HFFc6 (cell line): Measurements from ENCODE around the gene SFRP4. TPM values are rescaled to one million over a fixed set of nuclear protein-coding genes. Genes with fewer than 3 reads are reported as not detected.

Experiments
- DNase-seq: peaks from one replicate; pipeline ENCODE4 v3.0.0-alpha.2; 2018
- H3K27ac Mint-ChIP-seq: 2 replicates; pipeline ENCODE4 v1.8.0; 2020; ENCODE audit warnings: mild to moderate bottlenecking, mixed read lengths
- H3K27me3 Mint-ChIP-seq: 2 replicates; pipeline ENCODE4 v1.8.0; 2021; ENCODE audit warnings: mild to moderate bottlenecking, moderate library complexity, mixed read lengths; ENCODE audit not compliant: insufficient read depth
- H3K36me3 Mint-ChIP-seq: 2 replicates; pipeline ENCODE4 v1.8.0; 2021; ENCODE audit warnings: low read depth, mixed read lengths
- H3K4me1 Mint-ChIP-seq: 2 replicates; pipeline ENCODE4 v1.8.0; 2020; ENCODE audit warnings: low read depth, mixed read lengths
- H3K4me3 Mint-ChIP-seq: 2 replicates; pipeline ENCODE4 v1.8.0; 2020; ENCODE audit warnings: mild to moderate bottlenecking, moderate library complexity, mixed read lengths
- H3K9me3 Mint-ChIP-seq: 2 replicates; pipeline ENCODE4 v1.8.0; 2020; ENCODE audit warnings: mild to moderate bottlenecking, mixed read lengths
- total RNA-seq, 6 experiments: library from RNA; stranded (reverse); fragmentation: NEBNext Ultra II Directional; extraction: Animal tissue kit (Norgen Biotek cat#: 25700); gene quantifications; 2 replicates in 1 of 6; 3 replicates in 5 of 6; pipeline ENCODE4 v1.2.3, GENCODE V29; 2021
- TF ChIP-seq, protein P1 (sequence below): fragments of 200-600 bp; sonication (generic); IDR thresholded peaks from 2 replicates; pipeline ENCODE4 v1.5.0; 2021; ENCODE audit warnings: antibody characterized with exemption, mild to moderate bottlenecking

SFRP4 gene
- total RNA-seq, 6 experiments from 2014 or later: not detected

DNA sequence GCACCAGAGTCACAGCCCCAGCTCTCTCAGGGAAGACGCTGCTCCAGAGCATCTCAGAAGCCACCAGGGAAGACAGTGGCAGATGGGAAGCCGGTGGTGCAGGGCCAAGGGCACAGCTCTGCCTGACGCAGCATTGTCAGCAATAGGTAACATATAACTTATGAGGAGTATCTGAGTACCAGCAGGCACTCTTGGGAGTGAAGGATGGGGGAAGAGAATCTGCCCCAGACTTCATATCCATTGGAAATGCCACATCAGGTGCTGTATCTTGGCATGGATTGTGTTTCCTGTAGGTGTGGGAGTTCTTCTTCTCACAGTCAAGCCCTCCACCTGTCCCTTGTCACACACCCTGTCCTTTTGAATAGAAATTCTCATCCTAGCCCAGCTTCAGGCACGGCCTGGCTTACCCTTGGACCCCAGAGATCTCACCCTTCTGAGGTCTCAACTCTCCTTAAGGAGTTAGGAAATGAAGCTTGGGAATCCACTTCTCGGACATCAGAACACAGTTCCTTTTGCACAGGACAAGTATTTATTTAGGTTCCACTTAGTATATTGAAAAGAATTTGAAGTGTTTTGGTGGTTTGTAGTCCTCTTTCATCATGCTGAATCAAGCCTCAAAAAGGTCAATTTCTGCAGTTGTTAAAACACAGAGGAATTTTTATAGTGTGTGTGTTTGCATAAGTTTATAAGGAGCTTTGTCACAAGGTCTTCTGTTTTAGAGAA lies 13.8 kb upstream of the SFRP4 start:
- Mint-ChIP-seq H3K27me3 (no peaks in the 10 kb centered on the region), H3K27ac (no peak overlapping the region)
- DNase-seq: no peak

GRCh38 chr7:37928878-37929277 lies 12.3 kb upstream of the SFRP4 start:
- Mint-ChIP-seq H3K4me3 (no peak overlapping the region), H3K27ac (no peak overlapping the region), H3K27me3 (no peaks in the 10 kb centered on the region), H3K9me3 (peaks cover 33% of the 10 kb centered on the region), H3K4me1 (no peaks in the 10 kb centered on the region), H3K36me3 (no peaks in the 10 kb centered on the region)
- TF ChIP-seq, protein P1, sequence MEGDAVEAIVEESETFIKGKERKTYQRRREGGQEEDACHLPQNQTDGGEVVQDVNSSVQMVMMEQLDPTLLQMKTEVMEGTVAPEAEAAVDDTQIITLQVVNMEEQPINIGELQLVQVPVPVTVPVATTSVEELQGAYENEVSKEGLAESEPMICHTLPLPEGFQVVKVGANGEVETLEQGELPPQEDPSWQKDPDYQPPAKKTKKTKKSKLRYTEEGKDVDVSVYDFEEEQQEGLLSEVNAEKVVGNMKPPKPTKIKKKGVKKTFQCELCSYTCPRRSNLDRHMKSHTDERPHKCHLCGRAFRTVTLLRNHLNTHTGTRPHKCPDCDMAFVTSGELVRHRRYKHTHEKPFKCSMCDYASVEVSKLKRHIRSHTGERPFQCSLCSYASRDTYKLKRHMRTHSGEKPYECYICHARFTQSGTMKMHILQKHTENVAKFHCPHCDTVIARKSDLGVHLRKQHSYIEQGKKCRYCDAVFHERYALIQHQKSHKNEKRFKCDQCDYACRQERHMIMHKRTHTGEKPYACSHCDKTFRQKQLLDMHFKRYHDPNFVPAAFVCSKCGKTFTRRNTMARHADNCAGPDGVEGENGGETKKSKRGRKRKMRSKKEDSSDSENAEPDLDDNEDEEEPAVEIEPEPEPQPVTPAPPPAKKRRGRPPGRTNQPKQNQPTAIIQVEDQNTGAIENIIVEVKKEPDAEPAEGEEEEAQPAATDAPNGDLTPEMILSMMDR: no peak
- no peak for DNase-seq

More for the DNA sequence above, 13.8 kb upstream of the SFRP4 start:
- peaks cover 29% of the 10 kb centered on the region for H3K9me3 Mint-ChIP-seq
- H3K36me3 Mint-ChIP-seq: no peaks in the 10 kb centered on the region
- H3K4me1 Mint-ChIP-seq: no peaks in the 10 kb centered on the region
- H3K4me3 Mint-ChIP-seq: no peak overlapping the region
- TF ChIP-seq, protein P1: no peak

GRCh38 chr7:37927773-37928444 lies 11.3 kb upstream of the SFRP4 start:
- H3K9me3 Mint-ChIP-seq: peaks cover 31% of the 10 kb centered on the region
- TF ChIP-seq, protein P1: no peak
- no peak overlapping the region for H3K27ac Mint-ChIP-seq
- H3K4me3 Mint-ChIP-seq: no peak overlapping the region
- no peak for DNase-seq
- no peaks in the 10 kb centered on the region for H3K4me1 Mint-ChIP-seq
- no peaks in the 10 kb centered on the region; the same call in 1 of the 2 replicates for H3K36me3 Mint-ChIP-seq
- H3K27me3 Mint-ChIP-seq: no peaks in the 10 kb centered on the region

GRCh38 chr7:37925620-37926019 lies 9.0 kb upstream of the SFRP4 start:
- H3K36me3 Mint-ChIP-seq: no peaks in the 10 kb centered on the region; the same call in 1 of the 2 replicates
- DNase-seq: no peak
- H3K9me3 Mint-ChIP-seq: peaks cover 29% of the 10 kb centered on the region
- no peaks in the 10 kb centered on the region for H3K4me1 Mint-ChIP-seq
- H3K27ac Mint-ChIP-seq: no peak overlapping the region
- TF ChIP-seq, protein P1: no peak
- H3K4me3 Mint-ChIP-seq: no peak overlapping the region
- no peaks in the 10 kb centered on the region for H3K27me3 Mint-ChIP-seq

DNA sequence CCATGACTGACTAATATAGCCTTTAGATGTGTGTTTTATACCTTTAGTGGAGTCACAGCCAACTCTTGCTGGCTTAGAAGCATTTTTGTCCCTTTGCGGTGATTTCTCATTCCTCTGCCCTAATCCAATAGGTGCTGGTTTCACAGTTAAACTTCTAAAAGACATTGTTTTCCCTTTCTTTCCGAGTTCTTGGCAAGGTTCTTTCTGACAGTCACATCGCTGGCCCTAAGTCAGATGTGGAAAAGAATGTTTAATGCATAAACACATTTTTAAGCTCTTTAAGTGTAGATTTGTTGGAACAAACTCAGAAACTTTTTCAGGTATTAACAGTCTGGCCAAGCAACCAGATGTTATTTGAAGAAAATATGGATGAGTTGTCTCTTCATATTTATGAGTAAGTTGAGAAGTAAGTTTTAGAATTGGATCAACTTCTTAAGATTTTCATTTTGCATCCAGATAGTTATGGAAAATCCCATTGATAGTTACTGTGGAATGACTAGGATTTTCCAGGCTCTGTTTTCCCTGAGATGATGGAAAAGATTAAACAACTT lies 7.9 kb upstream of the SFRP4 start:
- TF ChIP-seq, protein P1: no peak
- Mint-ChIP-seq H3K9me3 (peaks cover 30% of the 10 kb centered on the region), H3K4me1 (no peaks in the 10 kb centered on the region), H3K4me3 (no peak overlapping the region), H3K27ac (no peak overlapping the region), H3K36me3 (no peaks in the 10 kb centered on the region; the same call in 1 of the 2 replicates), H3K27me3 (peaks cover 4% of the 10 kb centered on the region; the same call in 1 of the 2 replicates)
- DNase-seq: no peak
